Measurements from ENCODE around the gene FABP7. TPM values are rescaled to one million over a fixed set of nuclear protein-coding genes. Genes with fewer than 3 reads are reported as not detected.

Gene FABP7
- total and polyA plus RNA-seq, 2 of the 13 experiments (the other 11 are each of a cell fraction or from before 2014, with no cell fraction given), result not detected

GRCh38 chr6:122753688-122754056 lies 25.8 kb upstream of the FABP7 start:
- Histone ChIP-seq H3K4me2 (ENCODE audit: low read depth, low read length) (peak overlapping the region; percentile 18; the same call in 1 of the 2 replicates), H4K20me1 (ENCODE audit: insufficient read depth, low read length) (no peaks in the 10 kb centered on the region), H3K9ac (ENCODE audit: insufficient read depth, low read depth, low read length) (no peak overlapping the region), H3K4me3 (replicated peaks in 1 of 3; ENCODE audit: insufficient read depth in 1 of 3, low read depth in 2 of 3, low read length in 3 of 3) (no peak overlapping the region), H3K27ac (ENCODE audit: extremely low read length, insufficient read depth, low read length) (no peak overlapping the region), H3K9me3 (ENCODE audit: low read length) (no peaks in the 10 kb centered on the region), H3K36me3 (replicated peaks in 1 of 2; ENCODE audit: control insufficient read depth in 1 of 2, insufficient read depth in 2 of 2, low read length in 2 of 2) (no peaks in the 10 kb centered on the region), H2AFZ (ENCODE audit: low read length) (no peak overlapping the region), H3K27me3 (ENCODE audit: control insufficient read depth in 1 of 2, insufficient read depth in 2 of 2, low read length in 2 of 2) (no peaks in the 10 kb centered on the region), H3K4me1 (ENCODE audit: insufficient read depth, low read length) (no peaks in the 10 kb centered on the region), H3K79me2 (ENCODE audit: insufficient read depth, low read length) (no peaks in the 10 kb centered on the region)
- WGBS (ENCODE audit: low lambda C conversion rate), result 7% methylated on average over 5 of the region's 5 CpGs
- DNase-seq (ENCODE audit: low spot score), result no peak
- ChIA-PET CTCF (ENCODE audit: low intra/inter-chr PET ratio, low total read pairs) (no interaction called here), POLR2A (no interaction called here)
- intact Hi-C loops (cut with micrococcal nuclease; ENCODE audit: unreplicated experiment) (no loop called here), in situ Hi-C loops (cut with HindIII; ENCODE audit: extremely low pct_ligation_motif_present, low pct_unique_long_range_greater_than_20kb) (no loop called here)
- TF ChIP-seq ZNF251 (CRISPR knock-in tag; IDR thresholded peaks at IDR 0.05) (no peak), RBM39 (IDR thresholded peaks at IDR 0.05; ENCODE audit: low read depth, low read length, poor library complexity, severe bottlenecking) (no peak), ZNF619 (CRISPR knock-in tag; IDR thresholded peaks at IDR 0.05) (no peak), PLRG1 (conservative IDR thresholded peaks at IDR 0.05) (no peak), ZNF709 (CRISPR knock-in tag; IDR thresholded peaks at IDR 0.05) (no peak), HOXA5 (CRISPR knock-in tag; IDR thresholded peaks at IDR 0.05) (no peak), KDM1A (CRISPR knock-in tag; IDR thresholded peaks at IDR 0.05) (no peak), DNMT1 (CRISPR knock-in tag; IDR thresholded peaks at IDR 0.05) (no peak)
- TF ChIP-seq, protein P1, sequence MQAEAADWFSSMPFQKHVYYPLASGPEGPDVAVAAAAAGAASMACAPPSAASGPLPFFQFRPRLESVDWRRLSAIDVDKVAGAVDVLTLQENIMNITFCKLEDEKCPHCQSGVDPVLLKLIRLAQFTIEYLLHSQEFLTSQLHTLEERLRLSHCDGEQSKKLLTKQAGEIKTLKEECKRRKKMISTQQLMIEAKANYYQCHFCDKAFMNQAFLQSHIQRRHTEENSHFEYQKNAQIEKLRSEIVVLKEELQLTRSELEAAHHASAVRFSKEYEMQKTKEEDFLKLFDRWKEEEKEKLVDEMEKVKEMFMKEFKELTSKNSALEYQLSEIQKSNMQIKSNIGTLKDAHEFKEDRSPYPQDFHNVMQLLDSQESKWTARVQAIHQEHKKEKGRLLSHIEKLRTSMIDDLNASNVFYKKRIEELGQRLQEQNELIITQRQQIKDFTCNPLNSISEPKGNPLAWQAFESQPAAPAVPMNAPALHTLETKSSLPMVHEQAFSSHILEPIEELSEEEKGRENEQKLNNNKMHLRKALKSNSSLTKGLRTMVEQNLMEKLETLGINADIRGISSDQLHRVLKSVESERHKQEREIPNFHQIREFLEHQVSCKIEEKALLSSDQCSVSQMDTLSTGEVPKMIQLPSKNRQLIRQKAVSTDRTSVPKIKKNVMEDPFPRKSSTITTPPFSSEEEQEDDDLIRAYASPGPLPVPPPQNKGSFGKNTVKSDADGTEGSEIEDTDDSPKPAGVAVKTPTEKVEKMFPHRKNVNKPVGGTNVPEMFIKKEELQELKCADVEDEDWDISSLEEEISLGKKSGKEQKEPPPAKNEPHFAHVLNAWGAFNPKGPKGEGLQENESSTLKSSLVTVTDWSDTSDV (CRISPR knock-in tag; IDR thresholded peaks at IDR 0.05), result no peak
- FAIRE-seq, result no peak
- no peak for ATAC-seq
- no TSS peak for BruUV-seq (replicated peaks)
